Myocyte (in vitro differentiated cells): Measurements from ENCODE around the gene ATP10B. TPM values are rescaled to one million over a fixed set of nuclear protein-coding genes. Genes with fewer than 3 reads are reported as not detected.

ENCODE experiments used
- DNase-seq: peaks from one replicate; pipeline ENCODE4 v3.0.0-alpha.2; 2012; ENCODE audit warnings: low read depth
- total RNA-seq: library from RNA; depleted of rRNA; stranded (reverse); fragments of >200 nt; gene quantifications from 2 replicates; pipeline ENCODE4 v1.2.3, GENCODE V29; 2014

ATP10B gene
- total RNA-seq, 1 donor from 2014 or later = not detected

GRCh38 chr5:160637357-160638090 lies 214.5 kb downstream of the ATP10B start:
- no peak for DNase-seq

- DNase-seq = no peak
Observed at GRCh38 chr5:160635663-160636062, 216.3 kb downstream of the ATP10B start.

- DNase-seq = no peak
Observed at GRCh38 chr5:160635046-160635445, 217.0 kb downstream of the ATP10B start.

- DNase-seq = no peak
Observed at GRCh38 chr5:160629003-160629402, 223.0 kb downstream of the ATP10B start.

GRCh38 chr5:160628619-160628968 lies 223.4 kb downstream of the ATP10B start:
- DNase-seq = no peak

GRCh38 chr5:160627921-160628618 lies 223.9 kb downstream of the ATP10B start:
- DNase-seq = no peak

GRCh38 chr5:160626322-160626721 lies 225.7 kb downstream of the ATP10B start:
- no peak for DNase-seq

GRCh38 chr5:160621526-160621925 lies 230.5 kb downstream of the ATP10B start:
- no peak for DNase-seq

- DNase-seq = no peak
Observed at GRCh38 chr5:160620401-160620800, 231.6 kb downstream of the ATP10B start.

GRCh38 chr5:160619381-160619780 lies 232.6 kb downstream of the ATP10B start:
- no peak for DNase-seq

- DNase-seq = no peak
Observed at GRCh38 chr5:160618286-160618685, 233.7 kb downstream of the ATP10B start.

GRCh38 chr5:160616712-160617497 lies 235.1 kb downstream of the ATP10B start:
- peak; percentile 4 for DNase-seq

GRCh38 chr5:160614136-160614535 lies 237.9 kb downstream of the ATP10B start:
- DNase-seq = no peak

GRCh38 chr5:160605266-160605665 lies 246.7 kb downstream of the ATP10B start:
- no peak for DNase-seq

GRCh38 chr5:160604484-160604883 lies 247.5 kb downstream of the ATP10B start:
- no peak for DNase-seq

GRCh38 chr5:160602744-160603143 lies 249.3 kb downstream of the ATP10B start:
- no peak for DNase-seq

- no peak for DNase-seq
Observed at GRCh38 chr5:160601046-160601445, 251.0 kb downstream of the ATP10B start.

- no peak for DNase-seq
Observed at GRCh38 chr5:160573318-160573717, 278.7 kb downstream of the ATP10B start.

GRCh38 chr5:160567031-160567705 lies 284.8 kb downstream of the ATP10B start:
- DNase-seq = no peak

GRCh38 chr5:160565376-160565775 lies 286.6 kb downstream of the ATP10B start:
- no peak for DNase-seq

GRCh38 chr5:160556846-160557245 lies 295.2 kb downstream of the ATP10B start:
- DNase-seq = peak; percentile 3
